Left renal cortex interstitium (tissue), 4 donors: ENCODE data around the gene GSN. TPM values are rescaled to one million over a fixed set of nuclear protein-coding genes. Genes with fewer than 3 reads are reported as not detected.

ENCODE experiments used
- DNase-seq, 4 donors: peaks; one replicate each; pipeline ENCODE4 v3.0.0-alpha.2; 2013; ENCODE audit warnings: low read depth in 4 of 4, low spot score in 2 of 4, missing footprints in 1 of 4
- polyA plus RNA-seq, 4 donors: library from polyadenylated mRNA; unstranded; fragments of 120-200 nt; gene quantifications; one replicate each; pipeline ENCODE4 v1.2.1, GENCODE V29; 2013; ENCODE audit not compliant: insufficient read length in 4 of 4

The GSN gene
- polyA plus RNA-seq, 4 donors = 169 to 193 (median 177) TPM

- no peak for DNase-seq
These were observed 80.3 kb downstream of the GSN start for GRCh38 chr9:121348221-121348620.

- DNase-seq = no peak
These were observed 81.0 kb downstream of the GSN start for GRCh38 chr9:121349009-121349408.

- no peak for DNase-seq
These were observed 82.1 kb downstream of the GSN start for GRCh38 chr9:121350036-121350435.

GRCh38 chr9:121350993-121351561 is 83.1 kb downstream of the GSN start:
- DNase-seq = no peak

GRCh38 chr9:121353241-121354061 is 85.5 kb downstream of the GSN start:
- no peak for DNase-seq

GRCh38 chr9:121354141-121354540 is 86.2 kb downstream of the GSN start:
- no peak for DNase-seq

- no peak for DNase-seq
These were observed 86.8 kb downstream of the GSN start for GRCh38 chr9:121354762-121355161.

- no peak for DNase-seq
These were observed 89.0 kb downstream of the GSN start for GRCh38 chr9:121357011-121357410.

- DNase-seq = no peak
These were observed 90.8 kb downstream of the GSN start for GRCh38 chr9:121358751-121359150.

GRCh38 chr9:121359351-121360294 is 91.7 kb downstream of the GSN start:
- DNase-seq = no peak

GRCh38 chr9:121360601-121361374 is 92.8 kb downstream of the GSN start:
- no peak for DNase-seq

- no peak for DNase-seq
These were observed 95.1 kb downstream of the GSN start for GRCh38 chr9:121362813-121363621.

GRCh38 chr9:121363622-121363961 is 95.6 kb downstream of the GSN start:
- no peak for DNase-seq

- no peak for DNase-seq
These were observed 96.1 kb downstream of the GSN start for GRCh38 chr9:121364077-121364476.

- DNase-seq = no peak
These were observed 96.9 kb downstream of the GSN start for GRCh38 chr9:121364886-121365285.

GRCh38 chr9:121365564-121365963 is 97.6 kb downstream of the GSN start:
- no peak for DNase-seq

GRCh38 chr9:121366611-121367192 is 98.7 kb downstream of the GSN start:
- no peak for DNase-seq

GRCh38 chr9:121367306-121368137 is 99.6 kb downstream of the GSN start:
- no peak for DNase-seq

GRCh38 chr9:121368138-121368522 is 100.2 kb downstream of the GSN start:
- no peak for DNase-seq
